Activated effector memory CD4-positive, alpha-beta T cell treated with Interleukin-2 at 50 U/mL for 16 hours (primary cell): Measurements from ENCODE around the gene NUP37.
"Not testable (repeated sequence)": the region's sequence is repeated elsewhere in the genome, so short reads cannot be mapped to it uniquely, and the experiment has no call there.

Experiments
- DNase-seq: peaks from one replicate; pipeline ENCODE4 v3.0.0-alpha.2; 2020

NUP37 gene, protein sequence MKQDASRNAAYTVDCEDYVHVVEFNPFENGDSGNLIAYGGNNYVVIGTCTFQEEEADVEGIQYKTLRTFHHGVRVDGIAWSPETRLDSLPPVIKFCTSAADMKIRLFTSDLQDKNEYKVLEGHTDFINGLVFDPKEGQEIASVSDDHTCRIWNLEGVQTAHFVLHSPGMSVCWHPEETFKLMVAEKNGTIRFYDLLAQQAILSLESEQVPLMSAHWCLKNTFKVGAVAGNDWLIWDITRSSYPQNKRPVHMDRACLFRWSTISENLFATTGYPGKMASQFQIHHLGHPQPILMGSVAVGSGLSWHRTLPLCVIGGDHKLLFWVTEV

DNA sequence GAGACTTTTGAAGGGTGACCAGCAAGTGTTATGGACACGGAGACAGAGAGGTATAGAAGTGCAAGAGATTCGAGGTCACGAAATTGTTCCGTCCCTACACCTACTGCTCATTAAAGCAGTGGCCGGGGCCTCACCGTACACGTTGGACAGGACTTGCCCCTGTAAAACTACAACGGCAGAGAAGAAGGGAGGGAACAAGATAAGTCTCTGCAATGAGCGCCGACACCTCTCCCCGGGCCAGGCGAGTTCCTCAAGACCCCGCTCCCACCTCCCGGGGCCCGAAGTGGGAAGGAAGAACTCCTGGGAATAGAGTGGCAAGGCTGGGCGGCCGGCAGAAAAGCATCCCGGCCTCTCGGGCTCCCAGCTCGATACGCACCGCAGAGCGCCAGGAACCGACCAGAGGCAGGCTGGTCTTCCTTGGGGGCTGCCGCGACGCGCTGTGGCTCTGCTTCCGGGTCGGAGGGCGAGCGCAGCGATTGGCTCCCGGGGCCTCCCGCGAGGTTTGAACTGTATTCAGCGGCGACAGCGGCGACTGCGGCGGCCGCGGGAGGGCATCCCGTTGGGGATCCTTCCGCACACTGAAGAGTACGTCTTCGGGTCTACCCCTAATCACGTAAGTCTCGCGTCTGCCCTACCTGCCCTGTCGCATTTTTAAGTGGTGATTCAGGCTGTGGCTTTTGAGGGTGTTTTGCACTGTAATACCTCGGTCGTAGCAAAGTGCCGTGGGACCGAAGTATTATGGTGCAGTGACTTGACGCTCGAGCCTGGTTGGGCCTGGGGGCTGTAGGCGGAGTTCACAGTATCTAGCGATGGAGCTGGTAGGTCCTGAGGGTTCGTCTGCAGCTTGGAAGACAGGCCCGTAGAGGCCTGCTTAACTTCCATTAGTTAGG is at the start of gene NUP37, which contains the start of gene PARPBP:
Gene NUP37, minus strand, starts transcription at position 441 of the 890 bp plus-strand sequence. CDS start 1,596 bp downstream, outside the sequence.
Gene PARPBP, plus strand, starts transcription at position 510 of the 890 bp plus-strand sequence. CDS start 3,706 bp downstream, outside the sequence.
- DNase-seq: peak; percentile 88

DNA sequence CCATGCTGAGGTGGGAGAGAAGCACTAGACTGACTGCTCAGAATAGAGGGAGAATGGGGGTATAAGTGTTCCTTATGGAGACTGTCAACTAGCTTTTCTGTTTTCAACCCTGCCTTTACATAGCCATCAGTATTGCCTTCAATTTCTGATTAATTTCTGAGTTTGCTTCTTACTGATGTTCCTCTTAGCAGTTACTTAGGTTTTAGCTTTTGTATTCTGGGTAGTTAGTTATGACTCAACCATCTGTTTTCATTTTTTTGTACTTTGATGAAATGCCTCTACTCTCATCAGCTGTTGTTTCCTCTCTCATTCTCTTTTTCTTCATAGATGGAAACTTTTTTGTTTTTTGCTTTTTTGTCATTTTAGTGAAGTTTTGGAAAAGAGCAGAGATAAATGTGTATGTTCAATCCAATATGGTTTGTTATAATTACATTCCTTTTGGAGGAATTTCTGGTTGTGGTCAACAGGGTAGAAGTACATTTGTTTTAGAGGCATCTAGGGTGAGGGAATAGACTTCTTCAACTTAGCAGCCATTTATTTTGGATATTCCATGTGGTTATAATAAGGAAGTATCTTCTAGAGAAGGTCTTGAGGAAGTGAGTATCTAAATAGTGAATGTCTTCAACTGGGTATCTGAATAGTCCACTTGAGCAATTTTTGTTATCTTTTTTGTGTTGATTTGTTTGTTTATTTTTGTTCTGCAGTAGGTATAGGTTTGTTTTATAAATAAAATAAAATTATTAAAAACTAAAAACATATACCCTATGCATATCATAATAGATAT is 48.1 kb upstream of the NUP37 start:
- DNase-seq: no peak

DNA sequence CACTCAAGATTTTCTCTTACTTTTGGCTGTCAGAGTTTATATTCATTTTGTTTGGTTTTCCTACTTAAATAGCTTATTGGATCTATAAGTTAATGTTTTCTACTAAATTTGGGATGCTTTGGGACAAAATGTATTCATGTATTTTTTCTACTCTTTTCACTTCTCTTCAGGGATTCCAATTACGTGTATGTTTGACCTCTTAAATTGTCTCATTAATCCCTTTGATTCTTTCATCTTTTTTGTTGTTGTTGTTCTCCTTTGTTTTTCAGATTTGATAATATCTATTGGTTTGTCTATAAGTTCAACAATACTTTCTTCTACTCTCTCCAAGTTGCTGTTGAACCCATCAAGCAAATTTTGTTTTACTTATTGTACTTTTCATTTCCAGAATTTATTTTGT is 43.5 kb upstream of the NUP37 start:
- no peak for DNase-seq

DNA sequence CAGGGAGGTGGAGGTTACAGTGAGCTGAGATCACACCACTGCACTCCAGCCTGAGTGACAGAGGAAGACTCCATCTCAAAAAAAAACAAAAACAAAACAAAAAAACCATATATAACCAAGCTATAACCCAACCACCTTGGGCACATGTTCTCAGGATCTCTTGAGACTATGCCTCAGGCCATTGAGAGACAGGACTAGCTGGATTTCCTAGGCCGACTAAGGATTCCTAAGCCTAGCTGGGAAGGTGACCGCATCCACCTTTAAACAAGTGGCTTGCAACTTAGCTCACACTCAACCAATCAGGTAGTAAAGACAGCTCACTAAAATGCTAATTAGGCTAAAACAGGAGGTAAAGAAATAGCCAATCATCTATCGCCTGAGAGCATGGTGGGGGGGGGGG is 35.3 kb upstream of the NUP37 start:
- not testable (repeated sequence) for DNase-seq

DNA sequence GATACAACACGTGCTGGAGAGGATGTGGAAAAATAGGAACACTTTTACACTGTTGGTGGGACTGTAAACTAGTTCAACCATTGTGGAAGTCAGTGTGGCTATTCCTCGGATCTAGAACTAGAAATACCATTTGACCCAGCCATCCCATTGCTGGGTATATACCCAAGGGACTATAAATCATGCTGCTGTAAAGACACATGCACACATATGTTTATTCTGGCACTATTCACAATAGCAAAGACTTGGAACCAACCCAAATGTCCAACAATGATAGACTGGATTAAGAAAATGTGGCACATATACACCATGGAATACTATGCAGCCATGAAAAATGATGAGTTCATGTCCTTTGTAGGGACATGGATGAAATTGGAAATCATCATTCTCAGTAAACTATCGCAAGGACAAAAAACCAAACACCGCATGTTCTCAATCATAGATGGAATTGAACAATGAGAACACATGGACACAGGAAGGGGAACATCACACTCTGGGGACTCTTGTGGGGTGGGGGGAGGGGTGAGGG is 27.2 kb upstream of the NUP37 start:
- not testable (repeated sequence) for DNase-seq

DNA sequence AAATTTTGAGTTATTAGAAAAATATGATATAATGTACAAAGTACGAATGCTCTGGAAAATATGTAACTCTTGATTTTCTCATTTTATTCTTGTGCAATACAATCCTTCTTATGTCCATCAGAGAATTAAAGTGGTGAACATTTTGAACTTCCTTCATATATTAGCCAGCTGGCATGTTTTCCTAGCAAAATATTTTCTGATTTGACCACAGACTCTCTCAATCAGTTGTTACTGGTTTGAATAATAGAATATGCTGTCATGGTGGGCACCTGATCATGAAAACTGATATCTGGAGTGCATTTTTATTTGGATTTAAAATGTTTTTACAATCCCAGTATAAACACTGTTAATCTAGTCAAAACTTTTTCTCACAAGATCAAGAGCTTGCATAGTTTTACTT is 24.3 kb upstream of the NUP37 start:
- no peak for DNase-seq

DNA sequence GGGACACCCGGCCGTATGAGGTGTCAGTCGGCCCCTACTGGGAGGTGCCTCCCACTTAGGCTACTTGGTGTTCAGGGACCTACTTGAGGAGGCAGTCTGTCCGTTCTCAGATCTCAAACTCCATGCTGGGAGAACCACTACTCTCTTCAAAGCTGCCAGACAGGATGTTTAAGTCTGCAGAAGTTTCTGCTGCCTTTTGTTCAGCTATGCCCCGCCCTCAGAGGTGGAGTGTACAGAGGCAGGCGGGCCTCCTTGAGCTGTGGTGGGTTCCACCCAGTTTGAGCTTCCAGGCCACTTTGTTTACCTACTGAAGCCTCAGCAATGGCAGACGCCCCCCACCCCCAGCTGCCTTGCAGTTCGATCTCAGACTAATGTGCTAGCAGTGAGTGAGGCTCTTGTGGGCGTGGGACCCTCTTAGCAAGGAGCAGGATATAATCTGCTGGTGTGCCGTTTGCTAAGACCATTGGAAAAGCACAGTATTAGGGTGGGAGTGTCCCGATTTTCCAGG is 23.0 kb upstream of the NUP37 start:
- DNase-seq: not testable (repeated sequence)

DNA sequence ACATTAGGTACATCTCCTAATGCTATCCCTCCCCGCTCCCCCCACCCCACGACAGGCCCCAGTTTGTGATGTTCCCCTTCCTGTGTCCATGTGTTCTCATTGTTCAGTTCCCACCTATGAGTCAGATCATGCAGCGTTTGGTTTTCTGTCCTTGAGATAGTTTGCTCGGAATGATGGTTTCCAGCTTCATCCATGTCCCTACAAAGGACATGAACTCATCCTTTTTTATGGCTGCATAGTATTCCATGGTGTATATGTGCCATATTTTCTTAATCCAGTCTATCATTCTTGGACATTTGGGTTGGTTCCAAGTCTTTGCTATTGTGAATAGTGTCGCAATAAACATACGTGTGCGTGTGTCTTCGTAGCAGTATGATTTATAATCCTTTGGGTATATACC is 17.7 kb upstream of the NUP37 start:
- DNase-seq: not testable (repeated sequence)

DNA sequence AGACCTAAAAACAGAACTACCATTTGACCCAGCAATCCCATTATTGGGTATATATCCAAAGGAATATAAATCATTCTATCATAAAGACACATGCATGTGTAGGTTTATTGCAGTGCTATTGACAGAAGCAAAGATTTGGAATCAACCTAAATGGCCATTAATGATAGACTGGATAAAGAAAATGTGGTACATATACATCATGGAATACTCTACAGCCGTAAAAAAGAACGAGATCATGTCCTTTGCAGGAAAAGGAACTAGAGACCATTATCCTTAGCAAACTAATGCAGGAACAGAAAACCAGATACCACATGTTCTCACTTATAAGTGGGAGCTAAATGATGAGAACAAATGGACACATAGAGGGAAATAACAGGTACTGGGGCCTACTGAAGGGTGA is 11.5 kb upstream of the NUP37 start:
- not testable (repeated sequence) for DNase-seq

DNA sequence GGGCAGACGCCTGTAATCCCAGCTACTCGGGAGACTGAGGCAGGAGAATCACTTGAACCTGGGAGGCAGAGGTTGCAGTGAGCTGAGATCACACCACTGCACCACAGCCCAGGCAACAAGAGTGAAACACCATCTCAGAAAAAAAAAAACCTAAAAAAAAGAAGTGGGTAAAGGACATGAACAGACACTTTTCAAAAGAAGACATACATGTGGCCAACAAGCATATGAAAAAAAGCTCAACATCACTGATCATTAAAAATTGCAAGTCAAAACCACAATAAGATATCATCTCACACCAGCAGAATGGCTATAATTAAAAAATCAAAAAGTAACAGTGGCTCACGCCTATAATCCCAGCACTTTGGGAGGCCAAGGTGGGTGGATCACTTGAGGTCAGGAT is 10.8 kb upstream of the NUP37 start:
- DNase-seq: not testable (repeated sequence)

DNA sequence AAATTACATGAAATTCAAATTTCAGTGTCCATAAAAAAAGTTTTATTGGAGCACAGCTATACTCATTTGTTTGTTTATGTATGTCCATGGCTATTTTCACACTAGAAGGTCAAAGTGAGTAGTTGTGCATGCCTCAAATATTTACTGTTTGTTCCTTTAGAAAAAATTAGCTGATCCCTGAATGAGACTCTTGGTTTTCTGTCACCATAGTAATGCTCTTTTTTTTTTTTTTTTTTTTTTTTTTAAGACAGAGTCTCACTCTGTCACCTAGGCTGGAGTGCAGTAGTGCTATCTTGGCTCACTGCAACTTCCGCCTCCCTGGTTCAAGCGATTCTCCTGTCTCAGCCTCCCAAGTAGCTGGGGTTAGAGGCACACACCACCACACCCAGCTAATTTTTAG is 1.4 kb upstream of the NUP37 start:
- DNase-seq: not testable (repeated sequence)

DNA sequence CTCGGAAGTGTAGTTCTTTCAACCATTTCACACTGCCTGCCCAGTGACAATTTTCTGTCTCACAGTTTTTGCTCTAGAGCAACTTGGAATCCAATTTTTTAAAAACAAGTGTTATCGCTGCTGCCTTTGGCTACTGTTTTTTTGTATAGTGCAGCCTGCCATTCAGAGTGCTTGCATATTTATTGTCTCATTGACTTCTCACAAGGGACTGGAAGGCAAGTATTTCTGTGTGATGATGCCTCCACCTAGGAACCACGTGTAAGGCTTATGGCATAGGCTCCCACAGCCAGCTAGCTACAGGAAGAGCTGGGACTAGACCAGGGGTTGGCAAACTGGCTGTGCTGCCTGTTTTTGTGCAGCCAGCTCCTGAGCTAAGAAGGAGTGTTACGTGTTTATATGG is 972 bp upstream of the NUP37 start:
- no peak for DNase-seq

DNA sequence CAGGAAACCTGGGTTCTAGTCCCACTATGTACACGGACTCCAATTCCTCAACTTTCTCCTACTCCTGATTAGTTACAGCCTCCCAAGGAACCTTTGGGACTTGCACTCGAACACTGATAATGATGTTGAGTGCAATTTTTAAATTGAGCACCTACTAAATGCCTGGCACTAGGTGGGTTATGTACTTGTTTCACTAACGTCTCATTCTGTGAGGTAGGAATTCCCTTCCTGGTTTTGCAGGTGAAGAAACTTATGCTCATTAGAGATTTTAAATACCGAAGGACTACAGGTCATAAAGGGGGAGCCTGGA is 605 bp upstream of the NUP37 start:
- DNase-seq: no peak

DNA sequence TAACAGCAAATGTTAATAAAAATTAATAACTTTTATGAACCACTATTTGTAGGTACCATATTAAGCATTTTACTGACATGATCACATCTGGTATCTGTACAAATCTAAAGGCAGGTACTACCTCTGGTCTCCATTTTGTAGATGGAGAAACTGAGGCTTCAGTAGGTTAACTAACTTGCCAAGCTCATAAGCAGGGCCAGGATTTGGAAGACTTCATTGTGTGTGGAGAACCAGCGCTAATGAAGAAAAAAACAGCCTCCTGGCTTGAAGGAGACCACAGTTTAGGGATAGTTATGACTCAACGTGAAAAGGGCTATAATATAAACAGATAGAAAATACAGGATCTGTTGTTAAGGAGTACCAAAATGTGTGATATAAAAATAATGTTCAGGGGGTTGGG is 1.0 kb downstream of the NUP37 start:
- DNase-seq: no peak

DNA sequence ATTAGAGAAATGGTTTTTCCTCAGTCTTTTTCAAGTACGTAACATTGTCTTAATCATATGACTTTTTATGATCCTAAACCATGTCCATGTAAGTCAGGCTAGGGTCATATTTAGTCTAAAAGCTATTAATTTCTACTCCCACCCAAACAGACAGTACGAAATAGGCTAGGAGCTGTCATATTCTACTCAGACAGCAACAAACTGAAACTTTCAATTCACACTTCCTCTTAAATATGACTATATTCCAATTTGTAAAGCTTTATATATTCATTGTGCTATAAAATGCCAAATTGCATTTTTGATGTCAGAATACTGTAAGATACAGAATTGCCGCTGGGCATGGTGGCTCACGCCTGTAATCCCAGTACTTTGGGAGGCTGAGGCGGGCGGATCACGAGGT is 3.5 kb downstream of the NUP37 start:
- no peak for DNase-seq

DNA sequence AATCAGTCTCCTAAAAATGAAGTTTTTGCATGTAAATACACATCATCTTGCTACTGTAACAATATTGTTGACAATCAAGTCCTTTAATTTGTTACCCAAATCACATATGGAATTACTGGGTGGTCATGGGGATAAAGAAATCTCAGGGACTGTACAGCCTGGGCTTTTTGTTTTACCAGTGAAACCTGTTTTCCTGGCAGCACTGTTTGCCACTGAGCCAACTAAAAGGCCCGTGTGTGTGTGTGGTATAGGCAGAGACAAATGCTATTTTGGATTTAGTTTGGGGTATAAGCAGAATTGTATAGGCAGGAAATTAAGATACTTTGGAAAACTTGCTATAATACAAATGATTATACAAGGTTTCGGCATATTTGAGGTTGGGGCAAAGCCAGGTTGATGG is 5.7 kb downstream of the NUP37 start:
- DNase-seq: no peak

DNA sequence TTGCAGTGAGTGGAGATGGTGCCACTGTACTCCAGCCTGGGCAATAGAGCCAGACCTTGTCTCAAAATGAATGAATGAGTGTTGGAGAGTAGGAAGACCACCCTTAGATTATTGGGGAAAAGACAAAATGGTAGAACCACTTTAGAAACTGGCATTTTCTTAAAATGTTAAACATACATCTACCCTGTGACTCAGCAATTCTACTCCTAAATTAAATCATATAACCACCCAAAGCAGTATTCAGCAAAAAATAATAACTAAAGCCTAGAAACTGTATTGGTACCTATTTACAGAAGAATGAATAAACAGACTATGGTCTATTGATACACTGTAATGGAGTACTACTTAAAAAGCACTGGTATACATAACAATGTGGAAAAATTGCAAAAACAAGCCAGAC is 9.1 kb downstream of the NUP37 start:
- DNase-seq: no peak

DNA sequence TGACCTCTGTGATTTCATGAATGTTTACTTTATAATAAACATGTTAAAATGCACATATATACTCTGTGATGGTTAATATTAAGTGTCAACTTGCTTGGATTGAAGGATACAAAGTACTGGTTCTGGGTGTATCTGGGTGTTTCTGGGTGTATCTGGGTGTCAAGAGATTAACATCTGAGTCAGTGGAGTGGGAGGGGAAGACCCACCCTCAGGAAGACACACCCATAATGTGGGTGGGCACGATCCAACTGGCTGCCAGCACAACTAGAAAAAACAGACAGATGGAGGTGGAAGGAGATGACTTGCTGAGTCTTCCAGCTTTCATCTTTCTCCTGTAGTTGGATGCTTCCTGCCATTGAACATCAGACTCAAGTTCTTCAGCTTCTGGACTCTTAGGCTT is 11.9 kb downstream of the NUP37 start:
- DNase-seq: no peak

DNA sequence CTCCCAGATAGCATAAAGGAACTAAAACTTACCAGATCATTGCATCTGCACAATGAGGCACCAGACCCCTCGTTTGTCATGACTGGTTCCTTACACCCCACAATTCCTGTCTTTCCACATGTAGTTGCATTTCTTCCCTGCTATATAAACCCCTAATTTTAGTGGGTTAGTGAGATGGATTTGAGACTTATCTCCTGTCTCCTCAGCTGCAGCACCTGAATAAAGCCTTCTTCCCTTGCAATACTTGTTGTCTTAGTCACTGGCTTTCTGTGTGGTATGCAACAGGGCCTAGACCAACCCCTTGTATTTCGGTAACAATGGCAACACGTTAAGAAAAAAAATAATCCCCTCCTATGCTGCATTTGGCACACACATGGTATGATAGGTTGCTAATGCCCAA is 13.0 kb downstream of the NUP37 start:
- no peak for DNase-seq

DNA sequence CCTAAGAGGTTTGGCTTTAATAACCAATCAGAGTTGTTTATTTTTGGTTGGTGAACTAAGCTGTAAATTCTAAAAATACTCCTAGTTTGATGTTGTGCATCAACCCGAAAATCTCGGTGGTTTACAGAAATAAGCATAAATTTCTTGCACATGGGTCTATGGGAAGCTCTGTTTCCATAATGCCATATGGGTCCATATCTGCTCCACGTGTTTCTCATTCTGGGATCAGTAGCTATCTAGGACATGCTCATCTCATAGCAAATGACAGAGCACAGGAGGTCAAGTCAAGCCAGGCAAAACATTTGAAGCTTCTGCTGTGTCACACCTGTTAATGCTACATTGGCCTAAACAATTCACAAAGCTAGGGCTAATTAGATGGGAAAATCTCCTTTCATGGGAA is 23.1 kb downstream of the NUP37 start:
- no peak for DNase-seq

DNA sequence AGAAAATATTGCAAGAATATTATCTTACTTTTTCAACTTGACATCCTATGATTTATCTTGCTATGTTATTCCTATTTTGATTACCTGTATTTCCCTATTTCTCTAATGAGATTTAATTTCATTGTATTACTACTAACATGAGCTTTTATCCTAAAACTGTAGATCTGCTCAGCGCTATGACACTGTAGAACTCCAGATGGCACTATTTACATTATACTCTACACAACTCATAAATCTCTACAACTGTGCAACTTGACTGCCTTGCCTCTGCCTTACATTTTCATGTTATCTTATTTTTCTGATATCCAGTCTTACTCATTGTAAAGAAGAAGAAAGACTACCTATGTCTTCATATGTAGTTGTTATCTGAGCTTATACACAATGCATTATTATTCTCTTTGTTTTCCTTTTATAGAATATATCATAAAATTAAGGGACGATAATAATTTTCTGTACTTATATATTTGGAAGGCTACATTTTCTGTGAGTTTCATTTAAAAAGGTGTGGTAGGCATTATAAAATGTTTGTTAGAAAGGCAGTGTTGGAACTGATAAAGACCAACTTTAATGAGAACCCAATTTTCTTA is 24.1 kb downstream of the NUP37 start:
- no peak for DNase-seq

DNA sequence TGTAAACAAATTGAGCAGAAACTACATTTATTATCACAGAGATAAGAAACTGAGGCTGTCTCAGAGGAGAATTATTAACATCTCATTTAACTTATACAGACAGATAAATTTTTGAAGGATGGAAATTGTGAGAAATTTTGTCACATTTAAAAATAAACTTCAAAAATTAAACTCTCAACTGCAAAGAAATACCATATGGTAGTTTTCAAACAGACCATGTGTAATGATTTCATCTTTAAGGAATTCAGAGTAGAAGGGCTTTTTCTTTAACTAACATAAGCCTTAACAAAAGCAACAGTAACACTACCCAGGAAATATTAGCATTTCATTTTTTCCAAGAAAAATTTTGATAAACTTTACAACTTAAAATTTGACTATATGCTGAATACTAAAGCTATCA is 26.6 kb downstream of the NUP37 start:
- no peak for DNase-seq
